Stimulated activated CD8-positive, alpha-beta memory T cell treated with anti-CD3 and anti-CD28 coated beads, Interleukin-4, amount 100 ng/mL, for 4 hours (primary cell): Measurements from ENCODE around the gene RCL1.
"Not testable (repeated sequence)": the region's sequence is repeated elsewhere in the genome, so short reads cannot be mapped to it uniquely, and the experiment has no call there.

ENCODE experiments used
- DNase-seq, 2 donors: peaks; one replicate each; pipeline ENCODE4 v3.0.0-alpha.2; 2020; ENCODE audit warnings: low read depth in 2 of 2, low spot score in 1 of 2

Gene RCL1

DNA sequence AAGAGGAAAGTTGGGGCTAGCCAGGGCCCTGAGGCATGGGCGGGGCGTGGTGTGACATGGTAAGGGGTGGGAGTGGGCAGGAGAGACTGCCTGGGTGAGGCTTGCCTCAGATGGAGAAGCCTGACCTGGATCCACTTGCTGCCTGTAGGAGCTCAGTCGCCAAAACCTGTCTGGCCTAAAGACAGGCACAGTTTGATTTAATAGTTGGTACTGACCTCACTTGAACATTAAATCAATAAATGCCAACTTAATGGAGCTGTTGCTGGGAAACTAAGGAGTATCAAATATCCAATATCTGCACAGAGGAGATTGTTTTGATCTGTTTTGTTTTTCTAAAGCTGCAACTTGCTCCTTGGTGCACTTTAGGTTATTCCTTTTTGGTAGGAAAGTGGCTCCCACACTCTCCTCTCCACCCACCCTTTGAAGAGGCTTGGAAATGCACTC lies 86.4 kb downstream of the RCL1 start:
- DNase-seq: no peak

DNA sequence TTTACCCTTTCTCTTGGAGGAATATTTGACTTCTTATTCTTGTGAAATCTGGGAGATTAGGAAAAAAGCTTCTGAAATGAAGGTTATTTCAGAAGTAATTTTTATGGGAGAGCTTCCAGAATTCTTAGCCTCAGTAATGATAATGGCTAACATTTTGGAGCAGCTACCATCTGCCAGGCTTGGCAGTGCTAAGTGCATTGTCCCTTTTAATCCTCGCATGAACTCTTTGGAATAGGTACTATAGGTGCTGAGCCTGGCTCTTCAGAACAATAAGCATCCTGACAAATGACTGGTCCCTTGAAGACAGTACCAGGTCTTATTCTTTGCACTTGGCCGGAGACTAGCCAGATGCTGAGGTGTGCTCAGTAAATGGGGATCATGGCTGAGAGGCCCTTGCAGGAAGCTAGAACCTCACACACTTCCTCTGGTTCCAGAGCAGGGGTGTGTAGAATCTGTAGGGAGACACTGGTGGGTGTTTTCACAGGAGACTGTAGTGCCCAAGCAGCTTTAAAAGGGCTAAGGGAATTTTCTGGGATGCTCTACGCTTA lies 90.7 kb downstream of the RCL1 start:
- DNase-seq: no peak

DNA sequence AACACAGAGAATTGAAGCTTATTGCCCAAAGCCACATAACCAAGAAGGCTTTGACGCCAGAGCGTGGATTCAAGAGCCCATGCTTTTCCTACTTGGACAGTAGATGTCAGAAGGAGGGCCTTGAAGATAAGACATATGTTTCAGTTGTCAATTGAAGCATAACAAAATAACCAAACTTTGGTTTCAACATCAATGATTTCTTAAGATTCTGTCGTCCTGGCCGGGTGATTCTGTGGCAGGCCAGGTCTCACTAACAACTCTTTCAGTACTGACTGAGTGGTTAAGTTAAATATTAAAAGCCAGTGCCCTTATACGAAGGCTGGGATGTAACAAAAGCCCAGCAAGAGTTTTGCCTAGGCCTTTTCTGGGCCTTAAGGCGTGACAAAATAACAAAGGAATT lies 94.0 kb downstream of the RCL1 start:
- no peak for DNase-seq

DNA sequence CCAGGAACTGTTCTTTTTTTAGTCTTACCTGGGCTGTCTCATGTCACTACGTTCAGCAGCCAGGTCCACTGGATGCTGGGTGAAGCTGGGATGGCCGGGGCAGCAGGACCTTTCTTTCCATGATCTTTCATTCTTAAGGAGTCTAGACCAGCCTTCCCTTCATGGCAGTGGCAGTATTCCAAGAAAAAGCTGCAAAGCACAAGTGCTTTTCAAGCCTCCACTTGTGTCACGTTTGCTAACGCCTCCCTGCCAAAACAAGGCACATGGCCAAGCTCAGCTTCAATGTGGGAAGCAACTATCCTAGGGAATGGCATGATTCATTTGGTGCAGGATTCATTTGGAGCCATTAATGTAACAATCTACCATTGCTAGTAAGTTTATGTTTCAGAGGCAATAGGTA lies 94.8 kb downstream of the RCL1 start:
- no peak for DNase-seq

DNA sequence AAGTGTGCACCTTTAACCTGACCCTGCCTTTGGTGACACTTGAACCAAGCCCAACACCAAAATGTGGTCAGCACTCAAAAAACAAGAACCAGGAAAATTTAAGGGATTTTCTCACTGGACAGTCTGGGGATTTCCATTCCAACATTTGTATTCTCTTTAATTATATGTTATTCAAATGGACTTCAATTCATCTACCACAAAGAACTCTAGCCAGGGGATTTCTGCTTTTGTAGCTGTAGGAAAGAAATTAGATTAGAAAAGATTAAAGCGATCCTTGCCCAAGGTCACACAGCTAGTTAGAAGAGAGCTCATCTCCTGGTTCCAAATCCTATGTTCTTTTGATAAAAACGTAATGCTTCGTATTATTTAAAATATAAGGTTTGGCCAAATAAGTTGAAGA lies 97.5 kb downstream of the RCL1 start:
- no peak for DNase-seq

DNA sequence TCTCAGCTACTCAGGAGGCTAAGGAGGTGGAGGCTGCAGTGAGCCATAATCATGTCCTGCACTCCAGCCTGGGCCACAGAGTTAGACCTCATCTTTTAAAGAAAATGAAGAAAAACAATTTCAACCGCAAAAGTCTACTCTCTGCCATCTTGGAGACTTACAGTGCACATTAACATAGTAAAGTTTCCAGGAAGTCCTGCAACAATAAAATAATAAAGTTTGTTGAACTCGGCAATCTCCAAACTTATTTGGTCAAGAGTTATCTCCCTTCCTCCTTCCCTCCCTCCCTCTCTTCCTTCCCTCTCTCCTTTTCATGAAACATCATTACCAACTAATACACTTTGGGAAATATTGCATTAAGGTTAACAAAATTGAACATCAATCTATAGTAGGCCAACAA lies 98.2 kb downstream of the RCL1 start:
- no peak for DNase-seq

DNA sequence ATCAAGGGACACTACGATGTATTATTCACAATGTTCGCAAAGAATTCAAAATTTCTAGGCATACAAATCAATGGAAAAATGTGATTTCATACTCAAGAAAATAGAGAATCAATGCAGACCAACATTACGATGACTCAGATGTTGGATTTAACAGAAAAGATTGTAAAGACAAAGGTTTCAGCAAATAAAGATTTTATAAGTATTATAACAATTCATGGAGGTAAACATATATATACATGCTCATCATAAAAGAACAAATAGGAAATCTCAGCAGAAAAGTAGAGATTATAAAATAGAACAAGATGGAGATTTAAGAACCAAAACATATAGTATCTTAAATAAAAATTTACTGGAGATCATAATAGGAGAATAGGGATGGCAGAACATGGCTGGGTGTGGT lies 98.9 kb downstream of the RCL1 start:
- DNase-seq: no peak

DNA sequence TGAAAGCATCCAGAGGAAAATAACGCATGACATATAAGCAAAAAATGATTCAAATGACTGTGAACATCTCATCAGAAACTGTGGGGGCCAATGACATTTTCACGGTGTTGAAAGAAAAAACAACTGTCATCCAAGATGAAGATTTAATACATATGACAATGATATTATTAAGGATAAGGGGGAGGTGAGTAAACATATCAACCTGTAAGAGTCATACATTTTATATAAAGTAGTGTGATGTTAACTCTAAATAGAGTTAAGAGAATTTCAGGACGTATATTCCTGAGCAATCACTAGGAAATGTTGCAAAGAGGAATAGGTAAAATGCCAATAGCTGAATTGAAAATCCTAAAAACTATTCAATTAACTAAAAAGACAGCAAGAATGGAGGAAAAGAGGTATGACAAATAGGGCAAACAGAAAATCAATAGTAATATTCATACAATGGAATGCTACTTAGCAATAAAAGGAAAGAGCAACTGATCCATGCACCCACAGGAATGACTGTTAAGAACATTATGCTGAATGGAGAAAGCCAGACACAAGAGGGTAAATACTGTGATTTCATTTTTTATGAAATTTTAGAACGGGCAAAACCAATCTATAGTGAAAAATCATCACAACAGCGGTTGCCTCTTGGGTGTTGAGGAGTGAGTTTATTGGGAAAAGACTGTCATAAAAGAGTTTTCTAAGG lies 99.9 kb downstream of the RCL1 start:
- no peak for DNase-seq

DNA sequence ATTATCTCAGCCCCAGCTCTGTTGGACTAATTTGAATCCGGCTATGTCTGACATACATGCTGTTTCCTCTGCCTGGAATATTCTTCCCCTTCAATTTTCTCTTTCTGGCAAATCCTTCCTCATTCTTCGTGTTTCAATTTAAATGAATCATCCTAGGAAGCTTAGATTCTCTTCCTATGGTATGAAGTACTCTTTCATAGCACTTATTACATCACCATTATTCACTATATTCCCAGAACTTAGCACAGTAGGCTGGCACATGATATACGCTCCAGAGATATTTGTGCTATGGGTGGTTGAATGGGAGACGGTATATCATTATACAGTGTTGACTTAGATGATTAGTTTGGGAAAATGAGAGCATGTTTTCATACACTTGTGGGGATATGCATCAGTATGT lies 101.3 kb downstream of the RCL1 start:
- DNase-seq: no peak

DNA sequence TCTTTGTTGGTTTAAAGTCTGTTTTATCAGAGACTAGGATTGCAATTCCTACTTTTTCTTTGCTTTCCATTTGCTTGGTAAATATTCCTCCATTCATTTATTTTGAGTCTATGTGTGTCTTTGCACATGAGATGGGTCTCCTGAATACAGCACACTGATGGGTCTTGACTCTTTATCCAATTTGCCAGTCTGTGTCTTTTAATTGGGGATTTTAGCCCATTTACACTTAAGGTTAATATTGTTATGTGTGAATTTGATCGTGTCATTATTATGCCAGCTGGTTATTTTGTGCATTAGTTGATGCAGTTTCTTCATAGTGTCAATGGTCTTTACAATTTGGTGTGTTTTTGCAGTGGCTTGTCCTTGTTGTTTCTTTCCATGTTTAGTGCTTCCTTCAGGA lies 107.1 kb downstream of the RCL1 start:
- DNase-seq: not testable (repeated sequence)

DNA sequence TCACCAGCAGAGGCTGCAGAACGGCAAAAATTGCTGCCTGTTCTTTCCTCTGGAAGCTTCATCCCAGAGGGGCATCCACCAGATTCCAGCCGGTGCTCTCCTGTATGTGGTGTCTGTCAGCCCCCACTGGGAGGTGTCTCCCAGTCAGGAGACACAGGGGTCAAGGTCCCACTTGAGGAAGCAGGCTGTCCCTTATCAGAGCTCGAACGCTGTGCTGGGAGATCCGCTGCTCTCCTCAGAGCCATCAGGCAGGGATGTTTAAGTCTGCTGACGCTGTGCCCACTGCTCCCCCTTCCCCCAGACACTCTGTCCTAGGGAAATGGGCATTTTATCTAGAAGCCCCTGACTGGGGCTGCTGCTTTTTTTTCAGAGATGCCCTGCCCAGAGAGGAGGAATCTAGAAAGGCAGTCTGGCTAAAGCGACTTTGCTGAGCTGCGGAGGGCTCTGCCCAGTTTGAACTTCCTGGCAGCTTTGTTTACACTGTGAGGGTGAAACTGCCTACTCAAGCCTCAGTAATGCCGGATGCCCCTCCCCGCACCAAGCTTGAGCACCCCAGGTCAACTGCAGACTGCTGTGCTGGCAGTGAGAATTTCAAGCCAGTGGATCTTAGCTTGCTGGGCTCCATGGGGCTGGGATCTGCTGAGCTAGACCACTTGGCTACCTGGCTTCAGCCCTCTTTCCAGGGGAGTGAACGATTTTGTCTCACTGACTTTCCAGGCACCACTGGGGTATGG lies 108.8 kb downstream of the RCL1 start:
- DNase-seq: not testable (repeated sequence)

DNA sequence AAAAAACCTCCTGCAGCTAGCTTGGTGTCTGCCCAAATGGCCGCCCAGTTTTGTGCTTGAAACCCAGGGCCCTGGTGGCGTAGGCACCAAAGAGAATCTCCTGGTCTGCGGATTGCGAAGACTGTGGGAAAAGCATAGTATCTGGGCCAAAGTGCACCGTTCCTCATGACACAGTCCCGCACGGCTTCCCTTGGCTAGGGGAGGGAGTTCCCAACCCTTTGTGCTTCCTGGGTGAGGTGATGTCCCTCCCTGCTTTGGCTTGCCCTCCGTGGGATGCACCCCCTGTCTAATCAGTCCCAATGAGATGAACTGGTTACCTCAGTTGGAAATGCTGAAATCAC lies 109.4 kb downstream of the RCL1 start:
- DNase-seq: no peak

DNA sequence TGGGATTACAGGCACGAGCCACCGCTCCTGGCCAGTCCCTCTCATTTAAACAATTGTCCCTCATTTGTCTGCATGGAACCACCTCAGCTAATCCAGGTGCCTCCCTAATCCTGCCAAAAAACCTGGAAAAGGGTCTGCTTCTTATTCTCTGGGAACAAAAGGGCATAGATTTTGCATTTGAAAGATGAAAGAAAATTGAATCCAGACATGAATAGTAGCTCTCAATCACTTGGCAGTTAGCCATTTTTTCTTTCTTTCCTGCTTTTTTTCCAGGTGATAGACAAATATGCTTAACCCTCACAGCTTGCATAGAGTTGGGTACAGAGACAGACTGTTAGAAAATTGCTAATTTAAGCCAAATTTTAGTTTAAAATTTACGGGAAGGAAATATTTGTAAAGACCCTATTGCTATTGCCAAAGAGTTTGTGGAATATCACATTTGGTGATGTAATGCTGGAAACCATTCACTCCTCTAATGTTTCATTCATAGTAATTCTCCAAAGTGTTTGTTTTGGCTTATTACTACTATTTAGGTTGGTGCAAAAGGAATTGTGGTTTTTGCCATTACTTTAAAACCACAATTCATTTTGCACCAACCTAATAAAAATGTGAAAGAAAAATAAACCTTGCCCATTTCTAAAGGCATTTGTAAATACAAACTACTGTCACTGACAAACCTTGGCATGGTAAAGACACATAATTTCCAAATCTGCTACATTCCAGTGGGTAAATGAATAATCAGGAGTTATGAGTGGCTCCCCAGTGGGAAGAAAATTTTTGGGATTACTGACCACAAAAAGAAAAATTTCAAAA lies 111.8 kb downstream of the RCL1 start:
- no peak for DNase-seq

DNA sequence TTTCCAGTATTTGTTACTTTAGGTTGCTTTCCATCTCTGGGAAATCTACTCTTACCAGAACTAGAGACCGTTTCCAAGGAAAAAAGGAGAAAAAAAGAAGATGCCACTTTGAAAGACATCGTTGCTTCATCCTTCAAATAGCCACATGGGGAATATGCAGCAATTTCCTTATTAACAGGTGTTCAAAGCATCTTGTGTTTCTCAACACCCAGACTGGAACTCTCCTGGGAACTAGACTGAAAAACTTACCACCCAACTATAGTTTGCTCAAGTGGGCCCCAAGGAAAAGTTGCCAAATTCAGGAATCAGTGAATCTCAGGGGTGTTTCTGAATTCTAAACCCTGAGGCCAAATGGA lies 112.4 kb downstream of the RCL1 start:
- DNase-seq: no peak
